SU-DHL-6 (cell line): Measurements from ENCODE around the gene SCN1A.

Experiments used
- EZH2phosphoT487 ChIP-seq: fragments of 200-600 bp; sonication (generic), shearing (Covaris generic); conservative IDR thresholded peaks from 2 replicates; pipeline ENCODE4 v1.6.1; 2018; ENCODE audit warnings: mild to moderate bottlenecking, antibody characterized with exemption, low read length, moderate library complexity, mixed read lengths
- TF ChIP-seq, protein P1 (sequence below): fragments of 200-600 bp; sonication (generic); IDR thresholded peaks from one replicate; pipeline ENCODE4 v1.5.1; 2017; ENCODE audit warnings: antibody characterized with exemption, mild to moderate bottlenecking, low read length, moderate library complexity; ENCODE audit not compliant: insufficient read depth, poor library complexity, severe bottlenecking

DNA sequence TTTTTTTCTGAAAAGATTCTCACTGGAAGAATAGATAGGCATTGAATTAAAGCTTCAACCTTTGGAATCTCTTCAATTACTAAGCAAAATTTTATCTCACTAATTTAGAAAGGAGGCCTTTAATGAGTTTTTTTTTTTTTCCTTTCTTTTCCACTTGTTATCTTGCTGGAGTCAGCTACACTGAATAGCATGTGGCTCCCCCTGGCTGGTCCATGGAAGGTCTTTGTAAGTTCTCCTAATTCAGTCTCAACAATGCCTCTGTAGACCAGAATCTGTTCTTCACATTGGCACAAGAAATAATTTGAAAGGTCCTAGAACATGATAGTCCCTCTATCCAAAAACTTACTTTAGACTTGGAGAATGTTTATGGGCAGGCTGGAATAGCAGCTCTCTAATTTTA, 24.2 kb upstream of the SCN1A start:
- no peak for TF ChIP-seq EZH2phosphoT487
- TF ChIP-seq, protein P1, sequence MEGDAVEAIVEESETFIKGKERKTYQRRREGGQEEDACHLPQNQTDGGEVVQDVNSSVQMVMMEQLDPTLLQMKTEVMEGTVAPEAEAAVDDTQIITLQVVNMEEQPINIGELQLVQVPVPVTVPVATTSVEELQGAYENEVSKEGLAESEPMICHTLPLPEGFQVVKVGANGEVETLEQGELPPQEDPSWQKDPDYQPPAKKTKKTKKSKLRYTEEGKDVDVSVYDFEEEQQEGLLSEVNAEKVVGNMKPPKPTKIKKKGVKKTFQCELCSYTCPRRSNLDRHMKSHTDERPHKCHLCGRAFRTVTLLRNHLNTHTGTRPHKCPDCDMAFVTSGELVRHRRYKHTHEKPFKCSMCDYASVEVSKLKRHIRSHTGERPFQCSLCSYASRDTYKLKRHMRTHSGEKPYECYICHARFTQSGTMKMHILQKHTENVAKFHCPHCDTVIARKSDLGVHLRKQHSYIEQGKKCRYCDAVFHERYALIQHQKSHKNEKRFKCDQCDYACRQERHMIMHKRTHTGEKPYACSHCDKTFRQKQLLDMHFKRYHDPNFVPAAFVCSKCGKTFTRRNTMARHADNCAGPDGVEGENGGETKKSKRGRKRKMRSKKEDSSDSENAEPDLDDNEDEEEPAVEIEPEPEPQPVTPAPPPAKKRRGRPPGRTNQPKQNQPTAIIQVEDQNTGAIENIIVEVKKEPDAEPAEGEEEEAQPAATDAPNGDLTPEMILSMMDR = no peak
